ENCODE results near the gene FAM98C. TPM values are rescaled to one million over a fixed set of nuclear protein-coding genes. Genes with fewer than 3 reads are reported as not detected.

Gene FAM98C
- total RNA-seq, result 9.9 and 11.5 TPM in 2 replicates

DNA sequence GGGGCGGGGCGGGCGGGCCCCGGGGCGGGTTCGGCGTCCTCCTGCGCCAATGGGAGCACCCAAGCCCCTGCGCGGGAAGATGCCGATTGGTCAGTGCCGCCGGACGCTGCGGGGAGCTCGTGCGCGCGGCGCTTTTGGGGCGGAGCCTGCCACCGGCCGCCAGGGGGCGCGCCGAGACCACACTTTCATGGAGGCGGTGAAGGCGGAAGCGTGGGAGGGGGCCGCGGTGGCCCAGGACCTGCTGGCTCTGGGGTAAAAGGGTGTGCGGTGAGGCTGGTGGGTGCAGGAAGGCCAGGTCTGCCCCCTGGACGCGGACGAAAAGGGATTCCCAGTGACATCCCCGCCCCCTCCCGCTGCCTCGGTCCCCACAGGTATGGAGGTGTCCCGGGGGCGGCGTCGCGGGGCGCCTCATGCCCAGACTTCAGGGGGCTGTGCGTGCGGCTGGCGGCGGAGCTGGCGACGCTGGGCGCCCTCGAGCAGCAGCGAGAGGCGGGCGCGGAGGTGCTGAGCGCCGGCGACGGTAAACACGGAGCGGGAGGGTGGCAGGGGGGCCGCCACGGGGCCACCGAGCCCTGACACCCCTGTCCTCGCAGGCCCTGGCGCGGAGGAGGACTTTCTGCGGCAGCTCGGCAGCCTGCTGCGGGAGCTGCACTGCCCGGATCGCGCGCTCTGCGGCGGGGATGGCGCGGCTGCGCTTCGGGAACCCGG is at the start of gene FAM98C:
Gene FAM98C (plus strand): TSS at position 127 of the 708 bp plus-strand sequence. CDS start 61 bp downstream, at position 188.

DNA sequence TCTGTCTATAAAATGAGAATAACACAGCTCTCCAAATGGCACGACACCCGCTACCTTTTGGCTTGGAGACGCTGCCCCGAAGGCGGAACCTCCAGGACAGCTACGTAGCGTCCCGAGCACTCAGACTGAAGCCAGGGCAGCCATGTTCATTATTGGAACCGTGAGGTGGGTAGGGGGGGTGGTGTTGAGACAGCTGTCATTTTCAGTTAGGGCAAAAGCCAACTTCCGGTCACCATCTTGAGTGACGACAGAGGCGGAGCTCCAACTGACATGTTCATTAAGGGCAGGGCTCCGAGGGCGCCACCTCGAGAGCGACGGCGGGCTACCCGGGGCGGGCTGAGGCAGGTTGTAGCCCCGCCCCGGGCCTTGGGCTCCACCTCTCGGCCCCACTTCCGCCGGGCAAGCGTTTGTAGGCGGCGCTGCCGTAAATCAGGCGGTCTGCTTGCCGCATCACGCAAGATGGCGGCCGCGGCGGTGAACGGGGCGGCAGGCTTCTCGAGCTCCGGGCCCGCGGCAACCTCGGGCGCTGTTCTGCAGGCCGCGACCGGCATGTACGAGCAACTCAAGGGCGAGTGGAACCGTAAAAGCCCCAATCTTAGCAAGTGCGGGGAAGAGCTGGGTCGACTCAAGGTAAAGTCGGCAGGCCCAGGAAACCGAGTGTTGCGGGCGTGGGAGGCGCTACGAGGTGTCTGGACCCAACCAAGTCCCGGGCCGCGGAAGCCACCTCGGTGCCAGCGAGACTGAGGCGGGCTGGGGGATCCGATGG is 28.4 kb upstream of the FAM98C start, which contains the start of gene PSMD8:
Gene PSMD8 (plus strand): TSS at position 240 of the 766 bp plus-strand sequence. CDS start 31 bp downstream, at position 271.

DNA sequence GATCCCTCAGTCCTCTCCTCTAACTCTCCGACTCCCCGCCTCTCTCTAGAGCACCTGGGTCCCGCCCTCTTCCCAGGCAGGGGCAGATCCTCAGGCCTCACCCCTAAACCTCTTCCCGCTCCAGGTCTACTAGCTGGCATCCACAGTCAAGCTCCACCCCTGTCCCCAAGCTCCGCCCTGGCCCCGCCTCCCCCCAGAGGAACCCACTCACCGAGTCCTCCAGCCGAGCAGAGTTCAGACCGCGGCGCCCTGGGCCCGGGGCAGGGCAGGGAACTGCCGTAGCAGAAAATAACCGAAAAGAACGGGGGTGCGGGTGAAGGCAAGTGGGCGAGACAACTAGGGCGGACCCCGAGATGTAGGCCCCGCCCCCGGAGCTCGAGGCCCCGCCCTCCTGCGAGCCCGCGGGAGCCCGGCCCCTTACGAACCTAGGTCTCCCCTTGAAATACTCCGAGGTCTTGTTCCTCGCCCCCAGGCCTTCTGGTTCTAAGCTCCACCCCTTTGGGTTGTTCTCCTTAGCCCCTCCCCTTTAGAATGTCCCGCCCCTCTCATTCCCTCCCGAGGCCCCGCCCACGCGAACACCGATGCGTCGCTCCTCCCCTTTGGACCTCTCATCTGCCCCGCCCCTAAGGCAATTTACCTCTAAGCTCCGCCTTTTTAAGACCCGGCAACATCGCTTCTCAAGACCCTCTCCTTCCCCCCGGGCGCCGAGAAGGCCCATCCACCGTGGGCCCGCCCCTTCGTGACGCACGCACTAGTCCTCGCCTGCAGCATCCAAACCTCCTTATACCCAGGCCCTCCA is 15.1 kb upstream of the FAM98C start, which contains the start of gene GGN:
Gene GGN (minus strand): TSS at position 485 of the 799 bp plus-strand sequence. CDS start 773 bp downstream, outside the sequence.

DNA sequence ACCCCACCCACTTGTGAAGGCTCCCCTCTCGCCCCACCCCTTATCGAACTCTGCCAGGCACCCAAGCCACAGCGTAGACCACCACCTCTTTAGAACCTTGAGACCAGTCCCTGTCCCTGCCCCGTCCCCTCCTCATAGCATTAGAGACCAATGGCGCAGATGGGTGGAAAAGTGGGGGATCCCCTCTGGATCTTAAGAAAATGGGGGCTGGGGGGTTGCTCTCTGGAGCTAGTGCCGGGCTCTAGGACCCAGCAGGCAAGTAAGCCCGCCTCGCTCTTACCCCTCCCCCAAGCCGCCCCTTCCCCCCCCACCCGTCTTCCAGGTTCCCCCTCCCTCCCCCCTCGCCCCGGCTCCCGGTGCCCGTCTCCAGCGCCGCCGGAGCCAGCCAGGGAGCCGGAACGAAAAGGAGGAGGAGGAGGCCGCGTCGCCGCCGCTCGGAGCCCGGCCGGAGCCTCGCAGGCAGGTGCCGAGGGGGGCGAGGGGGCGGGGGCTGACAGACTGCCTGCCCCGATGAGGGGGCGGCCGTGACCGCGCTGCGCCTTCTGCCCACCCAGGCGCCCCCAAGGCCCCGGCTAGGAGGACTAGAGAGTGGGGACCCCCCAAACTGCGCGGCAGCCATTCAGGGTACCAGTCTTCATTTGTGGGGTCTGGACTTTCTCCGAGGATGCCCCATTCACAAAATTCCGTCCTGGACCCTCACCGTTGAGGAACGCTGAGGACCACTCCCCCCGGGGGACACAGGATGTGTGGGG is 14.4 kb upstream of the FAM98C start, which contains the start of gene SPRED3:
Gene SPRED3 (plus strand): TSS at position 349 of the 752 bp plus-strand sequence. CDS start 1,606 bp downstream, outside the sequence.

DNA sequence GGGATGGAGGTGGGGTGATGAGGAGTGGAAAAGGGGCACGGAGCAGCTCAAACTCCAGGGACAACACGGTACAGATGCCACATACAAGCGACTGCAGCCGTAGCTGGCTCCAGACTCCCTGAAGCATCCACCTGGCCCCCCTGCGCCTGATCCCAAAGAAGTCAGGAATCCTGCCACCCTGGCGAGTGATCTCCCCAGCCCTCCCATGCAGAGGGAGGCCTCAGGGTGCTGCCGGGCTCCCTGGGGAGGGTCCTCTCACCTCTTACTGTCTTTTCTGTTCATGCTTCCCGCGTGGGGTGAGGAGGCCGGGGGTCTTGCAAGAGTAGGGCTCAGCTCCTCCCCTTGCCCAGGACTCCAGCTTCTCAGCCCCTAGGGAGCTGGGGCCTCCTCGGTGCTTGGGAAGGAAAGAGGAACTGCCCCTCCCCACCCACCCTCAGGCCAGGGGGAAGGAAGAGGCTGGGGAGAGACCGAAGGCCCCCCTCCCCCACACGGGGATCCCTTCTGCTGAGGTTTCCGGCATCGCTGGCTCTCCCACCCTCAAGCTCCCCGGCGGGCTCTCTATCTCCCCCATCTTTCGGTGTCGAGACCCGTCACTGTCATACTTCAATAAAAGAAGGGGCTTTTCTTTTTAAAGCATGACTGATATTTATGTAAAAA is 23.0 kb downstream of the FAM98C start, which contains the start of gene RASGRP4:
Gene RASGRP4 (minus strand): TSS at position 410 of the 657 bp plus-strand sequence. CDS start 128 bp downstream, at position 282.

DNA sequence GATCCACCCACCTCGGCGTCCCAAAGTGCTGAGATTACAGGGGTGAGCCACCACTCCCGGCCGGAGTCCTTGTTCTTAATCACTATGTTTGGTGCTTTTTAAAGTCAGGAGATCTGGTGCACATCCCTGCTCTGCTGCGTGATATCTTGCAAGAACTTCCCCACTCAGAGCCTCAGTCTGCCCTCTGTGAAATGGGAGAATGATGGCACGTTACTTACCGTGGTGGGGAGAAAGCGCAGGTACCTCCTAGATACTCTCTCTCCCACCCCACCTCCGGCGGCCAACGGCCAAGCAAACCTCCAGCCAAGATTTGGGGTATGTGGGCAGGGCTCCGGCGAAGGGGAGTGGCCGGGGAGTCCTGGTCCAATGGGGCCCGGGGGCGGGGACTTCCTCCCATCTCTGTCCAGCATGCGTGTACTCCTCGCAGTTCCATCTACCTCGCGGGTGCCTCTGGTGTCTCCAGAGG is 30.4 kb downstream of the FAM98C start, which contains the start of gene RYR1:
Gene RYR1 (plus strand): TSS at position 424 of the 466 bp plus-strand sequence. CDS start 139 bp downstream, outside the sequence.

Other genes with a start within 250 kb of the FAM98C start
- gene DPF1, start 178.9 kb upstream of the FAM98C start, total RNA-seq, result 4.7 and 7.1 TPM in 2 replicates
- 20.6 TPM in 1 of 2 replicates, not detected in the other for gene PPP1R14A, start 146.7 kb upstream of the FAM98C start, total RNA-seq
- 6.1 and 7.8 TPM in 2 replicates for gene SPINT2, start 138.5 kb upstream of the FAM98C start, total RNA-seq
- not detected in 2 replicates for gene C19orf33, start 98.8 kb upstream of the FAM98C start, total RNA-seq
- 114 and 127 TPM in 2 replicates for gene YIF1B, start 87.1 kb upstream of the FAM98C start, total RNA-seq
- gene KCNK6, start 83.2 kb upstream of the FAM98C start, total RNA-seq, result 6.8 and 7.0 TPM in 2 replicates
- gene CATSPERG, start 67.3 kb upstream of the FAM98C start, total RNA-seq, result not detected in 2 replicates
- gene PSMD8, start 28.5 kb upstream of the FAM98C start, total RNA-seq, result 343 and 367 TPM in 2 replicates
- gene GGN, start 15.1 kb upstream of the FAM98C start, total RNA-seq, result 2.3 TPM in 1 of 2 replicates, not detected in the other
- gene SPRED3, start 14.4 kb upstream of the FAM98C start, total RNA-seq, result 3.9 and 6.9 TPM in 2 replicates
- gene RASGRP4, start 23.1 kb downstream of the FAM98C start, total RNA-seq, result not detected in 2 replicates
- gene RYR1, start 30.6 kb downstream of the FAM98C start, total RNA-seq, result under 0.01 TPM in 1 of 2 replicates, not detected in the other
- 0.16 and 0.90 TPM in 2 replicates for gene MAP4K1, start 214.9 kb downstream of the FAM98C start, total RNA-seq
- 443 and 497 TPM in 2 replicates for gene EIF3K, start 216.1 kb downstream of the FAM98C start, total RNA-seq
- 309 and 476 TPM in 2 replicates for gene ACTN4, start 244.6 kb downstream of the FAM98C start, total RNA-seq

All from cardiac atrium fibroblast (primary cell).